ENCODE data around the gene GET4.

Gene GET4

DNA sequence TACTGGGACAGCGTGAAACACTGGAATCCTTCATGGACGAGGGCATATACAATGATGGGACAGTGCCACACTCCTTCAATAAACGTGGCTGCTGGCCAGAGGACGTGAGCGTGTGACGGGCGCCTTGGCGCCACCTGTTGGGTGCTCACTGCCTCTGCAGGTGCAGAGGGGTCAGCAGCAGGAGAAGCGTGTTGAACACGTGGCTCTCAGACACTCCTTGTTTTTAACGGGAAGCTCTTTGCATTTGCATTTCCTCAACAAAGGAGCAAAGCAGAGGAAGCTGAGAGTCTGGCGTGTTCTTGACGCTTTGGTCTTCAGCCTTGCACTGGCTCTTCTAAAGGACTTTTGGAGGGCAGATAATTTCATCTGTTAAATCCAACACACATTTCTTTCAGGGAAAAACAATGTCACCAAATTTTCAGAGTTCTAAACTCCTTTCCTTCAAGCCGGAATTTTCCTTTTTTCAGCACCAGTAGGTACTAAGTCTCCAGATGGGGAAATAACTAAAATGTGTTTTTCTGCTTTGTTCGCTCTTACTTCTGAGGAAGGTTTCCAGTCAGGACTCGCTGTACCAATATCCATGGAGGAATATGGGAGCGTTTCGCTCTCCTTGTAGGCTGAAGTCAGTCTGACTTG lies 2.9 kb upstream of the GET4 start:
- Histone ChIP-seq H3K36me3 (ENCODE audit: insufficient read depth, low read length) (peaks cover 39% of the 10 kb centered on the region), H3K4me1 (ENCODE audit: insufficient read depth, low read length, severe bottlenecking) (peaks cover 36% of the 10 kb centered on the region), H3K27ac (ENCODE audit: low read depth, low read length, poor library complexity, severe bottlenecking) (peak overlapping the region; percentile 69), H2AFZ (ENCODE audit: low read length) (0 out of 2 replicates have a peak overlapping the region, but pooled peaks have one; percentile 5), H3K27me3 (ENCODE audit: insufficient read depth, low read length) (no peaks in the 10 kb centered on the region), H3K9ac (ENCODE audit: low read length) (peak overlapping the region; percentile 19), H3K9me3 (ENCODE audit: low read length) (no peaks in the 10 kb centered on the region), H3K4me2 (ENCODE audit: low read length) (peak overlapping the region; percentile 21; the same call in 1 of the 2 replicates), H3K9me2 (ENCODE audit: low read depth, low read length) (no peaks in the 10 kb centered on the region), H3F3A (ENCODE audit: insufficient read depth, low read length) (peaks cover 11% of the 10 kb centered on the region), H3K79me2 (ENCODE audit: insufficient read depth, low read length) (peaks cover 8% of the 10 kb centered on the region), H3K4me3 (ENCODE audit: low read depth, low read length, poor library complexity, severe bottlenecking) (no peak overlapping the region), H4K20me1 (ENCODE audit: insufficient read depth, low read length) (no peaks in the 10 kb centered on the region)
- TF ChIP-seq, protein P1, sequence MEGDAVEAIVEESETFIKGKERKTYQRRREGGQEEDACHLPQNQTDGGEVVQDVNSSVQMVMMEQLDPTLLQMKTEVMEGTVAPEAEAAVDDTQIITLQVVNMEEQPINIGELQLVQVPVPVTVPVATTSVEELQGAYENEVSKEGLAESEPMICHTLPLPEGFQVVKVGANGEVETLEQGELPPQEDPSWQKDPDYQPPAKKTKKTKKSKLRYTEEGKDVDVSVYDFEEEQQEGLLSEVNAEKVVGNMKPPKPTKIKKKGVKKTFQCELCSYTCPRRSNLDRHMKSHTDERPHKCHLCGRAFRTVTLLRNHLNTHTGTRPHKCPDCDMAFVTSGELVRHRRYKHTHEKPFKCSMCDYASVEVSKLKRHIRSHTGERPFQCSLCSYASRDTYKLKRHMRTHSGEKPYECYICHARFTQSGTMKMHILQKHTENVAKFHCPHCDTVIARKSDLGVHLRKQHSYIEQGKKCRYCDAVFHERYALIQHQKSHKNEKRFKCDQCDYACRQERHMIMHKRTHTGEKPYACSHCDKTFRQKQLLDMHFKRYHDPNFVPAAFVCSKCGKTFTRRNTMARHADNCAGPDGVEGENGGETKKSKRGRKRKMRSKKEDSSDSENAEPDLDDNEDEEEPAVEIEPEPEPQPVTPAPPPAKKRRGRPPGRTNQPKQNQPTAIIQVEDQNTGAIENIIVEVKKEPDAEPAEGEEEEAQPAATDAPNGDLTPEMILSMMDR (IDR thresholded peaks at IDR 0.05; ENCODE audit: low read length) = peak; percentile 97
- TF ChIP-seq EZH2 (IDR thresholded peaks at IDR 0.05; ENCODE audit: borderline replicate concordance, low read length) = no peak

DNA sequence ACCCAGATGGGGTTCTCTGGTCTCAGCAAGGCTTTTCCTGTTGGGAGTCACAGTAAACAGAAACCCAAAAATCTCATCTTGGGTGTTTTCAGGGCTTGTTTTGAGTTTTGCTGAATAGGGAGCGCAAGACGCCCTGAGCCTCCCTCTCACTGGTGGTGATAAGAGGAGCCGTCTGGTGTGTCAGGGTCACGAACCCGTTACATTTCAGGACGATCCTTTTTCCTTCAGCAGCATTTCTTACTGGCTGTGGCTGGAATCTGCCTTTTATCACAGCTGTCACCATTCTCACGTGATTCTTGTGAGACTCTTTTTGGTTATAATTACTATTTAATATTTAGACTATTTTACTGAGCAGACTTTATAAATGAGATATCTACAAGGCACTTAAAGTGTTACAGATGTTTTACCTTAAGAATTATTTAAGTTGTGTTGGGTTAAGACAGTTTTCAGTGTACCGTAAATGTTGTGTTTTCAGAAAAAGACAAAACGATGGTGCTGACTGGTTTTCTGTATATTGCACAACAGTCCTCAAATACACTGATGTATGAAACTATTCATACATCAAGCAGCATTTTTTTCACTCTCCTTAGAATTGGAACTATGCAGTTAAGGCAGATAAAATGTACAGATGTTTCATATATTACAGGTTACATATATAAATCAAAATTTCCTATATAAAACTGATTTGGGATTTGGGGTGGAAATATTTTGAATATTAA lies 2.2 kb upstream of the GET4 start:
- peaks cover 39% of the 10 kb centered on the region for H3K36me3 ChIP-seq (ENCODE audit: insufficient read depth, low read length)
- no peak for TF ChIP-seq EZH2 (IDR thresholded peaks at IDR 0.05; ENCODE audit: borderline replicate concordance, low read length)
- TF ChIP-seq, protein P1 (IDR thresholded peaks at IDR 0.05; ENCODE audit: low read length) = no peak
- H3F3A ChIP-seq (ENCODE audit: insufficient read depth, low read length) = peaks cover 11% of the 10 kb centered on the region
- H3K4me2 ChIP-seq (ENCODE audit: low read length) = peak overlapping the region; percentile 21; the same call in 1 of the 2 replicates
- H3K4me3 ChIP-seq (ENCODE audit: low read depth, low read length, poor library complexity, severe bottlenecking) = no peak overlapping the region
- peak overlapping the region; percentile 69 for H3K27ac ChIP-seq (ENCODE audit: low read depth, low read length, poor library complexity, severe bottlenecking)
- no peaks in the 10 kb centered on the region for H4K20me1 ChIP-seq (ENCODE audit: insufficient read depth, low read length)
- peaks cover 15% of the 10 kb centered on the region for H3K79me2 ChIP-seq (ENCODE audit: insufficient read depth, low read length)
- 0 out of 2 replicates have a peak overlapping the region, but pooled peaks have one; percentile 5 for H2AFZ ChIP-seq (ENCODE audit: low read length)
- no peaks in the 10 kb centered on the region for H3K9me3 ChIP-seq (ENCODE audit: low read length)
- peaks cover 38% of the 10 kb centered on the region for H3K4me1 ChIP-seq (ENCODE audit: insufficient read depth, low read length, severe bottlenecking)
- no peaks in the 10 kb centered on the region for H3K27me3 ChIP-seq (ENCODE audit: insufficient read depth, low read length)
- H3K9me2 ChIP-seq (ENCODE audit: low read depth, low read length) = no peaks in the 10 kb centered on the region
- H3K9ac ChIP-seq (ENCODE audit: low read length) = peak overlapping the region; percentile 19

DNA sequence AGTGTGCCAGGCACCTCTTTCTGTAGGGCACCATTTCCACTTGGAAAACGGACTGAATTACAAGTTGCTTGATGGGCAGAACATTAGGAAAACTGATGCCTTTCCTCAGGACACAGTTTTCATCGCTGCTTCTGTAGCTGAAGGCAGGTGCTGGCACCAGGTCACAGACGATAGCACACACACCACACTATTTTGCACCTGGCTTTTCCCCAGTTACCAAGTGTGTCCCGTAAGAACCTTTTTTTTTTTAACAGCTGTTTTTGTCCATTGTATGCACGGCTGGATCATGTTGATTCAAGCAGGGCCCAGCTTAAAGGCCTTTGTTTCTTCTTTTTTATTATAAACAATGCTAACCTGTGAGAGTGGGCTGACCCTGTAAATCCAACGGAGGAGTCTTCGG lies 1.3 kb upstream of the GET4 start:
- no peaks in the 10 kb centered on the region for H3K9me2 ChIP-seq (ENCODE audit: low read depth, low read length)

More for the DNA sequence above, 1.3 kb upstream of the GET4 start:
- H3K4me1 ChIP-seq (ENCODE audit: insufficient read depth, low read length, severe bottlenecking) = peaks cover 38% of the 10 kb centered on the region
- H3K9ac ChIP-seq (ENCODE audit: low read length) = peak overlapping the region; percentile 50; the same call in 1 of the 2 replicates
- H4K20me1 ChIP-seq (ENCODE audit: insufficient read depth, low read length) = no peaks in the 10 kb centered on the region
- H3K36me3 ChIP-seq (ENCODE audit: insufficient read depth, low read length) = peaks cover 37% of the 10 kb centered on the region
- no peak overlapping the region for H3K4me3 ChIP-seq (ENCODE audit: low read depth, low read length, poor library complexity, severe bottlenecking)
- H2AFZ ChIP-seq (ENCODE audit: low read length) = no peak overlapping the region
- no peaks in the 10 kb centered on the region for H3K27me3 ChIP-seq (ENCODE audit: insufficient read depth, low read length)
- no peak overlapping the region for H3K4me2 ChIP-seq (ENCODE audit: low read length)
- H3K27ac ChIP-seq (ENCODE audit: low read depth, low read length, poor library complexity, severe bottlenecking) = peak overlapping the region; percentile 69
- H3K79me2 ChIP-seq (ENCODE audit: insufficient read depth, low read length) = peaks cover 21% of the 10 kb centered on the region
- TF ChIP-seq EZH2 (IDR thresholded peaks at IDR 0.05; ENCODE audit: borderline replicate concordance, low read length) = no peak
- TF ChIP-seq, protein P1 (IDR thresholded peaks at IDR 0.05; ENCODE audit: low read length) = no peak
- H3K9me3 ChIP-seq (ENCODE audit: low read length) = no peaks in the 10 kb centered on the region
- H3F3A ChIP-seq (ENCODE audit: insufficient read depth, low read length) = peaks cover 11% of the 10 kb centered on the region

Data from OCI-LY1 (cell line).